ENCODE data around the gene YWHAH. TPM values are rescaled to one million over a fixed set of nuclear protein-coding genes. Genes with fewer than 3 reads are reported as not detected.

The YWHAH gene
- total RNA-seq, 1 donor = 146 TPM

GRCh38 chr22:31969789-31970489, 25.6 kb downstream of the YWHAH start:
- Histone ChIP-seq H3K27ac (ENCODE audit: low read depth, low read length) (no peak overlapping the region), H3K4me2 (ENCODE audit: insufficient read depth, low read length) (peak overlapping the region; percentile 76), H3K4me1 (ENCODE audit: insufficient read depth, low read length) (peaks cover 5% of the 10 kb centered on the region), H3K9me3 (ENCODE audit: low read depth, low read length) (no peaks in the 10 kb centered on the region), H3K27me3 (ENCODE audit: insufficient read depth, low read length) (no peaks in the 10 kb centered on the region), H4K20me1 (ENCODE audit: insufficient read depth, low read length) (no peaks in the 10 kb centered on the region), H3K4me3 (ENCODE audit: insufficient read depth, low read length) (peak overlapping the region; percentile 72), H3K79me2 (ENCODE audit: insufficient read depth, low read length) (no peaks in the 10 kb centered on the region), H2AFZ (ENCODE audit: low read length) (peak overlapping the region; percentile 88), H3K36me3 (ENCODE audit: insufficient read depth, low read length) (no peaks in the 10 kb centered on the region)
- TF ChIP-seq CTCF (IDR thresholded peaks at IDR 0.05; ENCODE audit: extremely low read depth, low read depth, low read length) = peak; percentile 70
- peak; percentile 87 for DNase-seq (ENCODE audit: insufficient read length, low spot score, missing footprints)

DNA sequence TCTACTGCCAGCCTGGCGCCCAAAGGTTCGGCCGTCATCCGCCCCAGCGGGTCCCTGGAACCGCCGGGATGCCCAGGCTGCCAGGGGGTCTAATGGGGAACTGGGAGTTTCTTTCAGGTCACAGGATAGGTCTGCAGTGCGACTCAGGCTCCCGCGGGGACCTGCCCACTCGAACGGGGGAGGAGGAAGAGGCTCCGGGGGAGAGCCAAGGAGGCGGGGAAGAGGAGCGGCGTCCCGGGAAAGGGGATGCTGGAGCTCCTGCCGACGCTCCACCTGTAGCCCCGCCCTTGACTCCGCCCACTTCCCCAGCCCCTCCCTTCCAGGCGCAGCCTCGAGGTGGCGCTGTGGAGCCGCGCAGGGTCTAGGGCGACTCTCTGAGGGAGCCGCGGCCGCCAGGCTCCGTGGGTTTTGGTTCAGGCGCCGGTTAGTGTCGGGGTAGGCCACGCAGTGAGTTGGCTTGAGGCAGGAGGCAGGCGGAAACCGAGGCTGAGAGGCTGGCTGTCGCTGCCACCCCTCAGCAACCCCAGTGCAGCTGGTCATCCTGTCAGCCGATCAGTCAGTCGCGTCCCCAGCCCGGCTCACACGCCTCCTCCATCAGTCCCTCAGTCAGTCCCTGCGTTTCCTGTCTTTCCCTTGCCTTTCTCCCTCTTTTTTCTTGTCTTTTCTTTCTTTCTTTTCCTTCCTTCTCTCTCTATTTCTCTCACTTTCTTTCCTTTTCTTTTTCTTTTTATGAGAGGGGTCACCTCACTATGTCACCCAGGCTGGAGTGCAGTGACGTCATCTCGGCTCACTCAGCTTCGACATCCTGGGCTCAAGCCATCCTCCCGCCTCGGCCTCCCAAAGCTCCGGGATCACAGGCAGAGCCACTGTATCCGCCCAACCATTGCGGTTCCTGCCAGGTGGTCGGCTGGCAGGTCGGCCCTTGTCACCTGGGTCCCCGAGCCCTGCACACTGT, 26.4 kb downstream of the YWHAH start:
- peaks cover 5% of the 10 kb centered on the region for H3K4me1 ChIP-seq (ENCODE audit: insufficient read depth, low read length)
- H3K36me3 ChIP-seq (ENCODE audit: insufficient read depth, low read length) = no peaks in the 10 kb centered on the region
- H4K20me1 ChIP-seq (ENCODE audit: insufficient read depth, low read length) = no peaks in the 10 kb centered on the region
- H3K27ac ChIP-seq (ENCODE audit: low read depth, low read length) = no peak overlapping the region
- peak overlapping the region; percentile 88 for H2AFZ ChIP-seq (ENCODE audit: low read length)
- no peaks in the 10 kb centered on the region for H3K27me3 ChIP-seq (ENCODE audit: insufficient read depth, low read length)
- peak; percentile 95 for DNase-seq (ENCODE audit: insufficient read length, low spot score, missing footprints)
- no peaks in the 10 kb centered on the region for H3K79me2 ChIP-seq (ENCODE audit: insufficient read depth, low read length)
- TF ChIP-seq CTCF (IDR thresholded peaks at IDR 0.05; ENCODE audit: extremely low read depth, low read depth, low read length) = peak; percentile 75
- H3K9me3 ChIP-seq (ENCODE audit: low read depth, low read length) = no peaks in the 10 kb centered on the region
- peak overlapping the region; percentile 72 for H3K4me3 ChIP-seq (ENCODE audit: insufficient read depth, low read length)
- peak overlapping the region; percentile 76 for H3K4me2 ChIP-seq (ENCODE audit: insufficient read depth, low read length)

DNA sequence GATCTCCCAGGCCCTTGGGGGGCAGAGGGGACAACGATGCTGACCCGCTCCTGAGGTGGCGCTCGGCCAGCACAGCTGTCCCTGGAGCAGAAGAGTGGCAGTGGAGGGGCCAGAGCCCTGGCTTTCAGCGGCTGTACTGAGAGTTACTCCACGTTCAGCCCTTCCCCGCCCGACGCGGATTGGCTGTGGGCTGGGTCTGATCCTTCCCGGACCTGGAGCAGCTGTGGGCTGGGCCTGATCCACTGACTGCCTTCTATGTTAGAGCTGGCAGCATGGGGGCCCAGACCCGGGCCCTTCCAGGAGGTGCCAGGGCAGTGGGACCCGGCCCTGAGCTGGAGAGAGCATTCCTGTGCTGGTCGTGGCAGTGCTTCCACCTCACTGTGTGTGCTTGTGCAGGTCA, 27.8 kb downstream of the YWHAH start:
- Histone ChIP-seq H3K27me3 (ENCODE audit: insufficient read depth, low read length) (no peaks in the 10 kb centered on the region), H3K4me1 (ENCODE audit: insufficient read depth, low read length) (peaks cover 5% of the 10 kb centered on the region), H3K4me3 (ENCODE audit: insufficient read depth, low read length) (no peak overlapping the region), H3K9me3 (ENCODE audit: low read depth, low read length) (no peaks in the 10 kb centered on the region), H3K27ac (ENCODE audit: low read depth, low read length) (no peak overlapping the region), H2AFZ (ENCODE audit: low read length) (no peak overlapping the region), H3K4me2 (ENCODE audit: insufficient read depth, low read length) (no peak overlapping the region), H4K20me1 (ENCODE audit: insufficient read depth, low read length) (no peaks in the 10 kb centered on the region), H3K36me3 (ENCODE audit: insufficient read depth, low read length) (no peaks in the 10 kb centered on the region), H3K79me2 (ENCODE audit: insufficient read depth, low read length) (no peaks in the 10 kb centered on the region)
- no peak for TF ChIP-seq CTCF (IDR thresholded peaks at IDR 0.05; ENCODE audit: extremely low read depth, low read depth, low read length)
- DNase-seq (ENCODE audit: insufficient read length, low spot score, missing footprints) = peak; percentile 23

DNA sequence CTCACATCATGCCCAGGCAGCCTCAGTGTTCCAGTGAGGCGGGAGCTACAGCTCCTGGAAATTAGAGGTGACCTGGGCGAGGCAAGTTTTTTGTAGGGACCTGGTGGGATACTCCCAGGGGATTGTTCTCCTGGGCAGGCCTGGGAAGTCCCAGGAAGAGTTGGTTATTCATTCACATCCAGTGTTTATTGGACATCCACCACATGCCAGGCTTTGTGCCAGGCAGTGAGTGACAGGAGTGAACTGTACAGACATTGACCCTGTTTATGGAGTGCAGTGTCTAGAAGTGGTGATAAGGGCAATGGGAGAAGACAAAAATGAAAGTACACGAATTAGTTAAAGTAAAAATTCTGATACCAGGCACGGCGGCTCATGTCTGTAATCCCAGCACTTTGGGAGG, 29.4 kb downstream of the YWHAH start:
- peak; percentile 45 for DNase-seq (ENCODE audit: insufficient read length, low spot score, missing footprints)
- H2AFZ ChIP-seq (ENCODE audit: low read length) = no peak overlapping the region
- H3K9me3 ChIP-seq (ENCODE audit: low read depth, low read length) = no peaks in the 10 kb centered on the region
- no peak overlapping the region for H3K27ac ChIP-seq (ENCODE audit: low read depth, low read length)
- no peak for TF ChIP-seq CTCF (IDR thresholded peaks at IDR 0.05; ENCODE audit: extremely low read depth, low read depth, low read length)
- no peaks in the 10 kb centered on the region for H3K79me2 ChIP-seq (ENCODE audit: insufficient read depth, low read length)
- no peak overlapping the region for H3K4me3 ChIP-seq (ENCODE audit: insufficient read depth, low read length)
- no peaks in the 10 kb centered on the region for H3K36me3 ChIP-seq (ENCODE audit: insufficient read depth, low read length)
- H3K4me2 ChIP-seq (ENCODE audit: insufficient read depth, low read length) = no peak overlapping the region
- H4K20me1 ChIP-seq (ENCODE audit: insufficient read depth, low read length) = no peaks in the 10 kb centered on the region
- H3K4me1 ChIP-seq (ENCODE audit: insufficient read depth, low read length) = peaks cover 5% of the 10 kb centered on the region
- H3K27me3 ChIP-seq (ENCODE audit: insufficient read depth, low read length) = no peaks in the 10 kb centered on the region

Measured in osteoblast (primary cell).